NCI-H2171 (cell line): ENCODE data around the gene OR2S2.
"Not testable (repeated sequence)": the region's sequence is repeated elsewhere in the genome, so short reads cannot be mapped to it uniquely, and the experiment has no call there.

Source experiments
- DNase-seq: peaks from one replicate; lab custom pipeline; 2025; lab: John Stamatoyannopoulos, UW

OR2S2 gene

GRCh38 chr9:35962126-35962906 lies 4.4 kb upstream of the OR2S2 start:
- no peak for DNase-seq

DNA sequence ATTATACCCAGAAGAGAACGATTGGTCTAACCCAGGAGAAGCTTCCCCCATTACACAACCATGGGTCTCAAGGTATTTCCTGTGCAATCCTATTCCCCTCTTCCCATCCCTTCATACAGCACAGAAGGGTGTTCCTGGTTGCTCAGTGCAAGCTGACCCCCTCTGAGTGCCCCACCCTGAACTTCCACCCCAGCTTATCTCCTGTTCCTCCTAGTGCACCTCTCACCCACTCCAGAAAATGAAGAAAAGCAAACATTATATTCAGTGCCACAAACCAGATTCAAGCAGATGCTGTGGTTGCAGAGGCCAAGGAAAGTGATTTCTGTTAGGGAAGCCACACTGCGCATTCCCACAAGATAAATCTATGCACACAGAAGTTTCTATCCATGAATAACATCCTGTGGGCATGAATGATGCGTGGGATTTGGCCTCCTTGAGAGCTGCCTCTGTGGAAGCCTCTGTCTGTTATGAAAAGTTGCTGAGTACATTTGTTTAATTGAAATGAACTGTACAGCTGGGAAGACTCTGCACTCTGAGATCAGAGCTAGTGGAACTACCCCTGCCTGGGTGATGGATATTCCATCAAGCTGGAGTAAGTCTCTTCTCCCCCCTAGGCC lies 2.2 kb upstream of the OR2S2 start:
- DNase-seq = no peak

DNA sequence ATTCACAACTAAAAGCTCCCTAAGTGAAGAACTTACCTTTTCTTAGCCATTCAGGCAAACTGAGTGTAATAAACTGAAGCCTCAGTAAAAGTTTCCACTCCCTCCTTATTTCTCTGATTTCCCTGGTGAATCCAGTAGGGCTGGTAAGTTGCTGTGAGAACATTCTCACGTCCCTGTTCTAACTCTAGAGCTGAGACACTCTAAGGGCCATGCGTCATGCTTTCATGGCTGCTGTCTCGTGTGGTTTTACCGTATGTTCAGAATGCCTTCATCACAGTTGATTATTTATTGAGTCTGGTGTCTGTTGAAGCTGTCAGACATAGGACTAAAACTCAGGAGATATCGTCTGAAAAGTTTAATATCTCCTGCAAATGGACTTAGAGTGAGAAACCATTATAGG lies 1.3 kb downstream of the OR2S2 start:
- DNase-seq = no peak

GRCh38 chr9:35954942-35955546 lies 2.9 kb downstream of the OR2S2 start:
- peak; percentile 34 for DNase-seq

DNA sequence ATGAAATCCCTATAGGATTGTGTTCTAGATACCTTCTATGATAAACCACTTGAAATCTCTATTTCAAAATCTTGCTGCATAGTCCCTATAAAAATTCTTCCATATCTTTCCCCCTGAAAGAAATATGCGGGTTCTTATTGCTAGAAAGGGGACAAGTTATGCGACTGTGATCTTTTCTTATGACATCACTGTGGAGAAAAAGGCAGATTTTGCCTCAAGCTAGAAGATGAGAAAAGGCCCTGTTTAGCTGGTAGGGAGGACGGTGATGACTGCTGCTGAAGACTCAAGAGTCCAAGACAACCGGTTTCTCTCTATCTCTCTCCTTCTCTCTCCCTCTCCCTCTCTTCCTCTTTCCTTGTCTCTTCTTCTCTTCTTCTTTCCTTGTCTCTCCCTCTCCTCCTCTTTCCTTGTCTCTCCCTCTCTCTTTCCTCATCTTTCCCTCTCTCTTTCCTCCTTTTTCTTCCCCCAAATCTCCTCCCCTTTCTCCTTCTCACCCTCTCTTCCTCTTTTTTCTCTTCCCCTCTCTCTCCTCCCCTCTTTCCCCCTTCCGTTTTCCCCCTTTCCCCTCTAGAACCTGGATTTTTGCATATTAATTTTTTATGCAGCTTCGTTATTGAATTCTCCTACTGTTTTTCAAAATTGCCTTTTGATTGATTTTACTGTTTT lies 5.3 kb downstream of the OR2S2 start:
- DNase-seq = no peak

- no peak for DNase-seq
These were observed 6.2 kb downstream of the OR2S2 start for GRCh38 chr9:35951736-35952135.

- DNase-seq = no peak
These were observed 9.0 kb downstream of the OR2S2 start for GRCh38 chr9:35948901-35949318.

DNA sequence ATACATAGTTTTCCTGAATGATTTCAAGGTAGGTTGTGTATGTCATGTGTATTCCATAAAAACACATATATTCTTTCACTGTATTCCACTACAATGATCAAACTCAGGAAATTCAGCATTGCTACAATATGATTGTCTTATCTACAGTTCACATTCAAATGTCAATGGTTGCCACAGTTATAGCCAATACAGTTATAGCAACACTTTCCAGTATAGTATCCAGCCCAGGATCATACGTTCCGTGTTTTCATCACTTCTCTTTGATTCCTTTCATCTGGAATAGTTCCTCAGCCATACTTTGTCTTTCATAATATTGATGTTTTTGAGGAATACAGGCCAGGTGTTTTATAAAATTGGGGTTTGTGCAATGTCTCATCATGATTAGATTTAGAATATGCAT lies 9.5 kb downstream of the OR2S2 start:
- DNase-seq = no peak

- peak; percentile 71 for DNase-seq
These were observed 12.5 kb downstream of the OR2S2 start for GRCh38 chr9:35945341-35946018.

DNA sequence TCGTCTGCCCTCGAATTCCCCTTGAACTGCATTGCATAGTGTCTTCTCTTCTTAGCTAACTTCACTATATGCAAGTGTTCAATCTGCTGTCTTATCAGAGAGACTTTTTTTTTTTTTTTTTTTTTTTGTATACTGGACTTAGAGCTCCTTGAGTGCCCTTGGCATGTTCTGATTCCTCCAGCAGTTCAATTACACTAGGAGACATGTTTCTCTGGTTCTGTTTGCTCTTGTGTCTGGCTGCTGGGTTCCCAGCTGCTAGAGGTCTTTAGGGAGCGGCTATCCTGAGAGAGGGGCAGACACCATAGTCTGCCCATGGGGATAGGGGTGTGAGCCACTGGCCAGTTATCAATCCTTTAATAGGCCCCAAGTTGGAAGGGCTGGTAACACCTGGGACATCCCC lies 13.1 kb downstream of the OR2S2 start:
- DNase-seq = no peak

DNA sequence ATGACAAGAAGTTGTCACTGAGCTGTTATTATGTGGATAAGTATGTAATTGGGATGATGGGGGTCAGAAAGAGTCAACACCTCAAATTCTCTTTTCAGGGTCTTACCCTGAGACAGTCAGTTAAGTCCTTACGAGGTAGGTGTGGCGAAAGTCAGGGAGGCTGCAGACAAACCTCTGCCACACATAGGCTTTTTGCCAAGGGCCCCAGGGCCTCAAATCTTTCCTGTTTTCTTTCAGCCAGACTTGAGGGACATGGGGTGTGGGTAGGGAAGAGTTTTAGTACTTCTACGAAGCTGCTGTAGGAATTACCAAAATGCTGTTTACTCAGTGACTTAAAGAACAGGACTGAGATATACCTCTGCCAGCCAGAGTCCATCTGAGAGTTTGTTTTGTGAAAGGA lies 13.8 kb downstream of the OR2S2 start:
- no peak for DNase-seq

- DNase-seq = no peak
These were observed 15.7 kb downstream of the OR2S2 start for GRCh38 chr9:35942286-35942685.

DNA sequence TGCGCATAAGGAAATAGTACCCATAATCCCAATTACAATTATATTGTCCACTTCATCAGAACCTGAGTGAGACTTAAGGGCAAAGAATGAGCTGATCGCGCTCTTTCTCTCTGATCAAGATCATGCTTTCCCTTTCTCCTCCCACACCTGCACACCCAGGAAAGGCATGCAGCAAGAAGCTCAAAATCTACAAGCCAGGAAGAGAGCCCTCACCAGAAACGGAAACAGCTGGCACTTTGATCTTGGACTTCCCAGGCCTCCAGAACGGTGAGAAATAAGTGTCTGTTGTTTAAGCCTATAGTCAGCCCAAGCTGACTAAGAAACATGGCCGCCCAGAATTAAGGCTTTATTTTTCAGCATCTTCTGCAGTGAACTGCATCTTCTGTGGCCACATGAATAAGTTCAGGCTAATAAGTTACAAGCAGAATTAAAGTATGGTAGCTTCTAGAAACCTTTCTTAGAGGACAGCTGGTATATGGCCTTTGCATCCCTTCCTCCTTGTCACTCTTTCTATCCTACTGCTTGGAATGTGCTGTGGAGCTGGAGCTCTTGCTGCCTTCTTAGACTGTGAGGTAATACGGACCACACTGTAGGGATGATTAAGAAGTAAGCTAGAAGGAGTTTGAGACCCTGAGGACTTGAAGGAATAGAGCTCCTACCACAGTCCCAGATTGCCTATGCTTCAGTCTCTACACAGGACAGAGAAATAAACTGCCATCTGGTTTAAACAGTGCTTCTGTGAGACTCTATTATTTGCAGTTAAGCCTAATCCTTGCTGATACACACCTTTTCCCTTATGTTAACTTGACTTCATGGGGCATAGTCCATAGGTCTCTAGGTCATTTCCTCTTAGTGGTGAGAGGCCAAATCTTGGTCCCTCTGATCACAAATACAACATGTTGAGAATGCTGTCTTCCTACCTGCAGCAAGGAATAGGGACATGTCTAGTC lies 17.2 kb downstream of the OR2S2 start:
- DNase-seq = no peak

- DNase-seq = no peak
These were observed 18.2 kb downstream of the OR2S2 start for GRCh38 chr9:35939679-35940250.

- no peak for DNase-seq
These were observed 19.2 kb downstream of the OR2S2 start for GRCh38 chr9:35938474-35939356.

DNA sequence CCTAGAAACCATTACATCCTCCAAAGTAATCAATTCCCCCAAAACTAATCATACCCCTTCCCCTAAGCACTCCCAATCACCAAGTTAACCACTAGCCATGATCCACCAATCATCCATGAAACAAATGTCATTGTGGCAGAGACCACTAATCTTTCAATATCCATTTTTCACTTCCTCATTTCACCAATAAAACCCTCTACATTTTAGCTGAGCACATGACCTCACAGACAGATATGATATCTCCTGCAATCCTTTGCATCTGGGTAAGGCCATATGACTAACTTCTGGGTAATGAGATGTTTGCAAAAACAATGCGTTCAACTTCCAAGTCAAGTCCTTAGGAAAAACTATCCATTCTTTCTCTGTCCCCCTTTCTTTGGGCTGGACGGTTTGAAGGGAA lies 20.7 kb downstream of the OR2S2 start:
- no peak for DNase-seq

GRCh38 chr9:35935755-35936509 lies 22.0 kb downstream of the OR2S2 start:
- no peak for DNase-seq

DNA sequence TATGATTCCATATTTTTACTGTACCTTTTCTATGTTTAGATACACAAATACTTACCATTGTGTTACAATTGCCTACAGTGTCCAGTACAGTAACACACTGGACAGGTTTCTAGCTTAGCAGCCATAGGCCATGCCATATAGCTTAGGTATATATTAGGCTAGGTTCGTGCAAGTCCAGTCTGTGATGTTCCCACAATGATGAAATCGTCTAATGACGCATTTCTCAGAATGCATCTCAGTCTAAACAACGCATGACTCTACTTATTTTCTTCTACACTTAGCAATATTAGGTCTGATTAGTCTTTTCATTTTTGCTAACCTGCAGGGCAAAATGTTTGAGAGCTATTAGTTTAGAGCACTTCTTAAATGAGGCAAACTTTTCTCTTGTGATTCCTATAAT lies 22.7 kb downstream of the OR2S2 start:
- no peak for DNase-seq

DNA sequence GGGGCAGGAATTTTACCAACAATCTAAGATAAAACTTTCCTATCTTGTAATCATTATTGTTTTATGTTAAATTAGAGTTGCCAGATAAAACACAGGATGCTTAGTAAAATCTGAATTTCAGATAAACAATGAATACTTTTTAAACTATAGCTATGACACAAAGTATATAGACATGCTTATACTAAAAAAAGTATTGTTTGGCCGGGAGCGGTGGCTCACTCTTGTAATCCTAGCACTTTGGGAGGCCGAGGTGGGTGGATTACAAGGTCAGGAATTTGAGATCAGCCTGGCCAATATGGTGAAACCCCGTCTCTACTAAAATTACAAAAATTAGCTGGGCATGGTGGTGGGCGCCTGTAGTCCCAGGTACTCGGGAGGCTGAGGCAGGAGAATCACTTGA lies 23.9 kb downstream of the OR2S2 start:
- DNase-seq = not testable (repeated sequence)
